ENCODE results near the gene BAG3.
"Not testable (repeated sequence)": the region's sequence is repeated elsewhere in the genome, so short reads cannot be mapped to it uniquely, and the experiment has no call there.

Gene BAG3

GRCh38 chr10:119707331-119707730 lies 56.2 kb downstream of the BAG3 start:
- 81 to 88% methylated on average over 5 of the region's 5 CpGs for WGBS, 2 experiments

GRCh38 chr10:119710935-119711334 lies 59.8 kb downstream of the BAG3 start:
- WGBS, 2 experiments = 89 to 90% methylated on average over 1 of the region's 1 CpG

More at GRCh38 chr10:119707331-119707730, 56.2 kb downstream of the BAG3 start:
- not testable (repeated sequence) for H3K27me3 ChIP-seq (ENCODE audit: control insufficient read depth, insufficient read depth, low read length, poor library complexity, severe bottlenecking); H3K9me3 ChIP-seq (ENCODE audit: control insufficient read depth, low read length); H3K36me3 ChIP-seq (ENCODE audit: control insufficient read depth, insufficient read depth, low read length); H3K27ac ChIP-seq (ENCODE audit: insufficient read depth, low read depth, low read length, poor library complexity, severe bottlenecking); H3K4me1 ChIP-seq (ENCODE audit: control insufficient read depth, insufficient read depth, low read length); H3K4me3 ChIP-seq (ENCODE audit: insufficient read depth, low read depth, low read length)

GRCh38 chr10:119713744-119714483 lies 62.7 kb downstream of the BAG3 start:
- Histone ChIP-seq H3K27ac (ENCODE audit: insufficient read depth, low read depth, low read length, poor library complexity, severe bottlenecking) (no peak overlapping the region), H3K36me3 (ENCODE audit: control insufficient read depth, insufficient read depth, low read length) (no peaks in the 10 kb centered on the region), H3K9me3 (ENCODE audit: control insufficient read depth, low read length) (no peaks in the 10 kb centered on the region), H3K4me3 (ENCODE audit: insufficient read depth, low read depth, low read length) (no peak overlapping the region), H3K4me1 (ENCODE audit: control insufficient read depth, insufficient read depth, low read length) (peaks cover 17% of the 10 kb centered on the region), H3K27me3 (ENCODE audit: control insufficient read depth, insufficient read depth, low read length, poor library complexity, severe bottlenecking) (no peaks in the 10 kb centered on the region)
- 83 to 86% methylated on average over 7 of the region's 7 CpGs for WGBS, 2 experiments

More at GRCh38 chr10:119710935-119711334, 59.8 kb downstream of the BAG3 start:
- H3K36me3 ChIP-seq (ENCODE audit: control insufficient read depth, insufficient read depth, low read length); H3K27me3 ChIP-seq (ENCODE audit: control insufficient read depth, insufficient read depth, low read length, poor library complexity, severe bottlenecking); H3K9me3 ChIP-seq (ENCODE audit: control insufficient read depth, low read length); H3K4me1 ChIP-seq (ENCODE audit: control insufficient read depth, insufficient read depth, low read length); H3K4me3 ChIP-seq (ENCODE audit: insufficient read depth, low read depth, low read length); H3K27ac ChIP-seq (ENCODE audit: insufficient read depth, low read depth, low read length, poor library complexity, severe bottlenecking): not testable (repeated sequence)

GRCh38 chr10:119714484-119714816 lies 63.3 kb downstream of the BAG3 start:
- Histone ChIP-seq H3K9me3 (ENCODE audit: control insufficient read depth, low read length) (no peaks in the 10 kb centered on the region), H3K27me3 (ENCODE audit: control insufficient read depth, insufficient read depth, low read length, poor library complexity, severe bottlenecking) (no peaks in the 10 kb centered on the region), H3K4me1 (ENCODE audit: control insufficient read depth, insufficient read depth, low read length) (peaks cover 17% of the 10 kb centered on the region), H3K4me3 (ENCODE audit: insufficient read depth, low read depth, low read length) (no peak overlapping the region), H3K36me3 (ENCODE audit: control insufficient read depth, insufficient read depth, low read length) (no peaks in the 10 kb centered on the region), H3K27ac (ENCODE audit: insufficient read depth, low read depth, low read length, poor library complexity, severe bottlenecking) (no peak overlapping the region)
- WGBS, 2 experiments = 100% methylated on average over 1 of the region's 2 CpGs; no CpG with 5 or more reads in 1 of the 2 experiments

GRCh38 chr10:119715628-119716505 lies 64.7 kb downstream of the BAG3 start:
- peaks cover 6% of the 10 kb centered on the region for H3K9me3 ChIP-seq (ENCODE audit: control insufficient read depth, low read length)
- peak overlapping the region; percentile 50 for H3K27ac ChIP-seq (ENCODE audit: insufficient read depth, low read depth, low read length, poor library complexity, severe bottlenecking)
- no peak overlapping the region for H3K4me3 ChIP-seq (ENCODE audit: insufficient read depth, low read depth, low read length)
- H3K27me3 ChIP-seq (ENCODE audit: control insufficient read depth, insufficient read depth, low read length, poor library complexity, severe bottlenecking) = no peaks in the 10 kb centered on the region
- H3K36me3 ChIP-seq (ENCODE audit: control insufficient read depth, insufficient read depth, low read length) = no peaks in the 10 kb centered on the region
- H3K4me1 ChIP-seq (ENCODE audit: control insufficient read depth, insufficient read depth, low read length) = peaks cover 17% of the 10 kb centered on the region
- 78 to 84% methylated on average over 7 to 8 of the region's 8 CpGs for WGBS, 2 experiments

GRCh38 chr10:119723161-119723560 lies 72.0 kb downstream of the BAG3 start:
- no peak overlapping the region for H3K4me3 ChIP-seq (ENCODE audit: insufficient read depth, low read depth, low read length)
- 96 to 98% methylated on average over 2 of the region's 2 CpGs for WGBS, 2 experiments
- no peaks in the 10 kb centered on the region for H3K27me3 ChIP-seq (ENCODE audit: control insufficient read depth, insufficient read depth, low read length, poor library complexity, severe bottlenecking)

GRCh38 chr10:119723624-119724023 lies 72.4 kb downstream of the BAG3 start:
- H3K27ac ChIP-seq (ENCODE audit: insufficient read depth, low read depth, low read length, poor library complexity, severe bottlenecking) = no peak overlapping the region
- WGBS, 2 experiments = 87 to 92% methylated on average over 3 of the region's 3 CpGs
- no peak overlapping the region for H3K4me3 ChIP-seq (ENCODE audit: insufficient read depth, low read depth, low read length)
- no peaks in the 10 kb centered on the region for H3K27me3 ChIP-seq (ENCODE audit: control insufficient read depth, insufficient read depth, low read length, poor library complexity, severe bottlenecking)
- H3K9me3 ChIP-seq (ENCODE audit: control insufficient read depth, low read length) = peaks cover 6% of the 10 kb centered on the region
- H3K36me3 ChIP-seq (ENCODE audit: control insufficient read depth, insufficient read depth, low read length) = no peaks in the 10 kb centered on the region
- peaks cover 19% of the 10 kb centered on the region for H3K4me1 ChIP-seq (ENCODE audit: control insufficient read depth, insufficient read depth, low read length)

More at GRCh38 chr10:119723161-119723560, 72.0 kb downstream of the BAG3 start:
- no peaks in the 10 kb centered on the region for H3K36me3 ChIP-seq (ENCODE audit: control insufficient read depth, insufficient read depth, low read length)
- peaks cover 19% of the 10 kb centered on the region for H3K4me1 ChIP-seq (ENCODE audit: control insufficient read depth, insufficient read depth, low read length)
- H3K9me3 ChIP-seq (ENCODE audit: control insufficient read depth, low read length) = peaks cover 6% of the 10 kb centered on the region
- H3K27ac ChIP-seq (ENCODE audit: insufficient read depth, low read depth, low read length, poor library complexity, severe bottlenecking) = no peak overlapping the region

- peaks cover 6% of the 10 kb centered on the region for H3K9me3 ChIP-seq (ENCODE audit: control insufficient read depth, low read length)
- H3K27me3 ChIP-seq (ENCODE audit: control insufficient read depth, insufficient read depth, low read length, poor library complexity, severe bottlenecking) = no peaks in the 10 kb centered on the region
- WGBS, 2 experiments = 53% methylated on average over 20 of the region's 21 CpGs
- peak overlapping the region; percentile 54 for H3K27ac ChIP-seq (ENCODE audit: insufficient read depth, low read depth, low read length, poor library complexity, severe bottlenecking)
- peak overlapping the region; percentile 83 for H3K4me3 ChIP-seq (ENCODE audit: insufficient read depth, low read depth, low read length)
- no peaks in the 10 kb centered on the region for H3K36me3 ChIP-seq (ENCODE audit: control insufficient read depth, insufficient read depth, low read length)
- H3K4me1 ChIP-seq (ENCODE audit: control insufficient read depth, insufficient read depth, low read length) = peaks cover 19% of the 10 kb centered on the region
Measured at GRCh38 chr10:119724593-119725516, 73.7 kb downstream of the BAG3 start.

- Histone ChIP-seq H3K4me3 (ENCODE audit: insufficient read depth, low read depth, low read length) (peak overlapping the region; percentile 83), H3K27ac (ENCODE audit: insufficient read depth, low read depth, low read length, poor library complexity, severe bottlenecking) (peak overlapping the region; percentile 54), H3K4me1 (ENCODE audit: control insufficient read depth, insufficient read depth, low read length) (peaks cover 19% of the 10 kb centered on the region), H3K27me3 (ENCODE audit: control insufficient read depth, insufficient read depth, low read length, poor library complexity, severe bottlenecking) (no peaks in the 10 kb centered on the region), H3K9me3 (ENCODE audit: control insufficient read depth, low read length) (peaks cover 3% of the 10 kb centered on the region), H3K36me3 (ENCODE audit: control insufficient read depth, insufficient read depth, low read length) (no peaks in the 10 kb centered on the region)
- WGBS, 2 experiments = 2% methylated on average over 32 of the region's 32 CpGs
Measured at GRCh38 chr10:119725517-119725827, 74.3 kb downstream of the BAG3 start.

All from ectodermal cell (in vitro differentiated cells).